Smooth muscle cell (in vitro differentiated cells): ENCODE results near the gene GPATCH2L. TPM values are rescaled to one million over a fixed set of nuclear protein-coding genes. Genes with fewer than 3 reads are reported as not detected.
A peak's percentile ranks its signal among the peaks of the same experiment; 100 is the strongest.

ENCODE experiments used
- DNase-seq: peaks from one replicate; lab custom pipeline; 2025; ENCODE audit not compliant: unreplicated experiment; lab: John Stamatoyannopoulos, UW
- H2AFZ ChIP-seq: fragments of 200-600 bp; sonication (generic); 2 replicates; pipeline ENCODE4 v1.6.0; 2016; ENCODE audit warnings: antibody characterized with exemption, low read depth, mild to moderate bottlenecking
- H3F3A ChIP-seq: fragments of 200-600 bp; sonication (generic); 2 replicates; pipeline ENCODE4 v1.6.0; 2017; ENCODE audit warnings: antibody characterized with exemption, low read depth
- H3K27ac ChIP-seq: fragments of 200-600 bp; sonication (generic); 2 replicates; pipeline ENCODE4 v1.5.1; 2016; ENCODE audit warnings: low read depth, mild to moderate bottlenecking
- H3K27me3 ChIP-seq: fragments of 200-600 bp; sonication (generic); 2 replicates; pipeline ENCODE4 v1.6.1; 2016; ENCODE audit warnings: low read depth, mild to moderate bottlenecking
- H3K36me3 ChIP-seq: fragments of 200-600 bp; sonication (generic); 2 replicates; pipeline ENCODE4 v1.5.1; 2016; ENCODE audit warnings: low read depth
- H3K4me1 ChIP-seq: fragments of 200-600 bp; sonication (generic); 2 replicates; pipeline ENCODE4 v1.5.1; 2016; ENCODE audit warnings: low read depth
- H3K4me2 ChIP-seq: fragments of 200-600 bp; sonication (generic); 2 replicates; pipeline ENCODE4 v1.6.0; 2016; ENCODE audit warnings: mild to moderate bottlenecking
- H3K4me3 ChIP-seq: fragments of 200-600 bp; sonication (generic); 2 replicates; pipeline ENCODE4 v1.5.1; 2016; ENCODE audit warnings: mild to moderate bottlenecking
- H3K79me2 ChIP-seq: fragments of 200-600 bp; sonication (generic); 2 replicates; pipeline ENCODE4 v1.6.0; 2016; ENCODE audit warnings: low read depth, mild to moderate bottlenecking
- H3K9ac ChIP-seq: fragments of 200-600 bp; sonication (generic); 2 replicates; pipeline ENCODE4 v1.6.0; 2016; ENCODE audit warnings: low read depth
- H3K9me3 ChIP-seq: fragments of 200-600 bp; sonication (generic); replicated peaks from 2 replicates; pipeline ENCODE4 v1.5.1; 2016; ENCODE audit warnings: low read depth
- H4K20me1 ChIP-seq: fragments of 200-600 bp; sonication (generic); 2 replicates; pipeline ENCODE4 v1.6.0; 2016; ENCODE audit warnings: low read depth
- CTCF ChIP-seq: fragments of 200-600 bp; sonication (generic); IDR thresholded peaks from 2 replicates; pipeline ENCODE4 v1.5.1; 2017; ENCODE audit warnings: borderline replicate concordance, mild to moderate bottlenecking, antibody characterized with exemption; ENCODE audit not compliant: insufficient read depth, poor library complexity, severe bottlenecking
- WGBS: methylation state at CpG from one replicate; pipeline ENCODE4 v1.1.7; 2016; ENCODE audit warnings: low lambda C conversion rate; 5-methylcytosine and 5-hydroxymethylcytosine counted together
- polyA plus RNA-seq: library from polyadenylated mRNA; unstranded; fragments of >200 nt; fragmentation: Nextera tagmentation; extraction: Ambion mirVana; gene quantifications from 2 replicates; pipeline ENCODE4 v1.2.1, GENCODE V29; 2016
- total RNA-seq: library from RNA; depleted of rRNA; stranded (reverse); fragments of >200 nt; gene quantifications from 2 replicates; pipeline ENCODE4 v1.2.3, GENCODE V29; 2014

Gene GPATCH2L
- total and polyA plus RNA-seq, 2 experiments from 2014 or later: 14.5 to 53.4 TPM

DNA sequence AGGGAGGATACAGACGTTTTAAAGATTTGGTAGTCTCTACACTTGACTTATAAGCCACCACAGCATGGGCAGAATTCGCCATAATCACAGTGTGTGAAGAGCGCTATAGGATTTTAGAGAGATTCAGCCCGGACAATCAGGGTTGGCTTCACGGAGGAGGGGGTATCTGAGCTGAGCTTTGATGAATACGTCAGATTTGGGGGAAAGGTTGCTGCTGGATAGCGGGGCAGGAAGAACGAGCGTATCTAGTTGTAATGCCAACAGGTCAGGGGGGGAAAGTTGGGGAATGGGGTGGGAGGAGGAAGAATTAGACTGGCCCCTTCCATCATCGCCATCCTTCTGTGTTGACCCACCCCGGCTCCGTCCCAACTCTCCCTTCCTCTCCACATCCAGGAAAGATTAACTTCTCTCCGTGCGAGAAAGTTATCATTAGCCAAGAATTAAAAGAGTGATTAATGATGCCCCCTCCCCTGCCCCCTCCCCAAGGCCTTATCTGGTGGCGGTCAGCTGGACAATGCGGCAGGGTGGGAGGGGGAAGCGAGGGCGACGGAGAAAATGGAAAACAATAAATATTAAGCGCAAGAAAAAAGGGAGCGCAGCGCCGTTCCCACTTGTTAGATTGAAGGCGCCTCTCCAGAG, 13.5 kb upstream of the GPATCH2L start:
- DNase-seq: no peak
- H3K27ac ChIP-seq: no peak overlapping the region
- H3K9ac ChIP-seq: no peak overlapping the region
- H3K4me3 ChIP-seq: peak overlapping the region; percentile 45
- peaks cover 5% of the 10 kb centered on the region for H3K9me3 ChIP-seq
- no peaks in the 10 kb centered on the region for H4K20me1 ChIP-seq
- peak overlapping the region; percentile 69 for H2AFZ ChIP-seq
- TF ChIP-seq CTCF: no peak
- WGBS: 5% methylated on average over 21 of the region's 24 CpGs
- no peaks in the 10 kb centered on the region for H3F3A ChIP-seq
- no peaks in the 10 kb centered on the region for H3K36me3 ChIP-seq
- H3K4me2 ChIP-seq: peak overlapping the region; percentile 87
- H3K27me3 ChIP-seq: peaks cover 79% of the 10 kb centered on the region
- H3K4me1 ChIP-seq: peaks cover 8% of the 10 kb centered on the region
- no peaks in the 10 kb centered on the region for H3K79me2 ChIP-seq

DNA sequence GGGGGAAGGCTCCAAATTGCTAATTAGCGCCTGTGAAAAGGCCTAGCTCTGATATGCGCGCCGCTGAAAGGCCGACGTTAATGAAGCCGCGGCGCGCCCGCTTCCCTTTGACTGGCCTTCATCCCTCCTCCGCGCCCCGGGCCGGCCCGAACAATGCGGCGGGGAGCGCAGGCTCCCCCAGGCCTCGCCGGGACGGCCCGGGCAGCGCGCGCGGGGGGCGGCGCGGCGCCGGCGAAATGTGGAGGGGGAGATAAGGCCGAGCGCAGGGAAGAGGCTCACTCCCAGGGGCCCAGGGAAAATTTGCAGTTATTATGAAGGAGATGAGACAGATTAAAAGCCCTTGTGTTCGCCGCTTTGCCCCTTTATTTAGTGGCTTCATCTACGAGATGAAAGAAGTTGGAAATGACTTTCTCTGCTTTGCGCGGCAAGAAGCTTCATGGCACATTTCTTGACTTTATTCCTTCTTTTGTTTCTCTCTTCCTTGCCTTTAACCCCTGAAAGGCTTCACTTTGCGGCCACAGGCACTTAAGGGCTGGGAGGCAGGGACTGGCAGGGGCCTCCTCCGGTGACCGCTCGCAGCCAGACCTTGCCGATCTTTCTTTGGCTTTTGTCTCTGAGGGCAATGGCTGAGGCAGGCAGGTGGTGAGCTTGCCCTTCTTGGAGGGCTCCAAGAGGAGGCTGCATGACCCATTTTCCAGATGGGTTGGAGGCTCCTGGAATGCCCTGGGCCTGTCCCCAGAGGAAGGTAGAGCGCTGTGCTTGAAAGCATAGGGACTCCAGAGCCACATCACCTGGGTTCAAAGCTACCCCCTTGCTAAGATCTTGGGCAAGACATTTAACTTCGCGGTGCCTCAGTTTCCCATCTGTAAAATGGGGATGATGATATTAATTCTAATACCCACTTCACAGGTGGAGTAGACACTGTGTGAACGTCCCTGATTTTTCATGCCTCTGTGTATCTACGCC, 12.7 kb upstream of the GPATCH2L start:
- peaks cover 72% of the 10 kb centered on the region for H3K27me3 ChIP-seq
- no peaks in the 10 kb centered on the region for H3F3A ChIP-seq
- 12% methylated on average over 50 of the region's 50 CpGs for WGBS
- DNase-seq: no peak
- H3K79me2 ChIP-seq: no peaks in the 10 kb centered on the region
- peaks cover 8% of the 10 kb centered on the region for H3K4me1 ChIP-seq
- H3K27ac ChIP-seq: no peak overlapping the region
- no peak for TF ChIP-seq CTCF
- H3K4me2 ChIP-seq: peak overlapping the region; percentile 87
- peak overlapping the region; percentile 69 for H2AFZ ChIP-seq
- no peaks in the 10 kb centered on the region for H4K20me1 ChIP-seq
- no peaks in the 10 kb centered on the region for H3K36me3 ChIP-seq
- H3K9me3 ChIP-seq: peaks cover 5% of the 10 kb centered on the region
- no peak overlapping the region for H3K9ac ChIP-seq
- H3K4me3 ChIP-seq: peak overlapping the region; percentile 45

DNA sequence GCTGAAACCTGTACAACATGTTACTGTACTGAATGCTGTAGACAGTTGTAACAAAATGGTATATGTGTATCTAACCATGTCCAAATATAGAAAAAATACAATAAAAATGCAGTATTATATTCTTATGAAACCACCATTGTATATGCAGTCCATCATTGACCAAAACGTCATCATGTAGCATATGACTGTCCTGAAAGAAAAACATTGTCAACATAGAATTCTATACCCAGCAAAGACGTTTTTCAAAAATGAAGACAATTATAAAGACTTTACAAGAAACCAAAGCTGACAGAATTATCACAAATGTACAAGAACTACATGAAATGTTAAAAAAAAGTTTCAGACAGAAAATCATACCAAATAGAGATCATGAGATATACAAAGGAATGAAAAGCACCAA, 8.1 kb upstream of the GPATCH2L start:
- no peak overlapping the region for H3K4me2 ChIP-seq
- H3K4me3 ChIP-seq: no peak overlapping the region
- H4K20me1 ChIP-seq: no peaks in the 10 kb centered on the region
- WGBS: 71% methylated on average over 2 of the region's 2 CpGs
- peaks cover 47% of the 10 kb centered on the region for H3K27me3 ChIP-seq
- H2AFZ ChIP-seq: no peak overlapping the region
- H3K27ac ChIP-seq: no peak overlapping the region
- peaks cover 5% of the 10 kb centered on the region for H3K9me3 ChIP-seq
- H3K79me2 ChIP-seq: no peaks in the 10 kb centered on the region
- H3K9ac ChIP-seq: no peak overlapping the region
- H3F3A ChIP-seq: no peaks in the 10 kb centered on the region
- TF ChIP-seq CTCF: no peak
- peaks cover 3% of the 10 kb centered on the region for H3K4me1 ChIP-seq
- no peaks in the 10 kb centered on the region for H3K36me3 ChIP-seq
- no peak for DNase-seq
